NCI-H2171 treated with DMSO at 0.1 percent for 48 hours (cell line): Measurements from ENCODE around the gene CILP2.
A peak's percentile ranks its signal among the peaks of the same experiment; 100 is the strongest.

Experiments used
- DNase-seq: peaks from one replicate; lab custom pipeline; 2025; lab: John Stamatoyannopoulos, UW

Gene CILP2

GRCh38 chr19:19567391-19567790 lies 29.3 kb downstream of the CILP2 start:
- no peak for DNase-seq

GRCh38 chr19:19568802-19569756 lies 31.0 kb downstream of the CILP2 start:
- no peak for DNase-seq

- DNase-seq: no peak
Observed at GRCh38 chr19:19570571-19570970, 32.5 kb downstream of the CILP2 start.

DNA sequence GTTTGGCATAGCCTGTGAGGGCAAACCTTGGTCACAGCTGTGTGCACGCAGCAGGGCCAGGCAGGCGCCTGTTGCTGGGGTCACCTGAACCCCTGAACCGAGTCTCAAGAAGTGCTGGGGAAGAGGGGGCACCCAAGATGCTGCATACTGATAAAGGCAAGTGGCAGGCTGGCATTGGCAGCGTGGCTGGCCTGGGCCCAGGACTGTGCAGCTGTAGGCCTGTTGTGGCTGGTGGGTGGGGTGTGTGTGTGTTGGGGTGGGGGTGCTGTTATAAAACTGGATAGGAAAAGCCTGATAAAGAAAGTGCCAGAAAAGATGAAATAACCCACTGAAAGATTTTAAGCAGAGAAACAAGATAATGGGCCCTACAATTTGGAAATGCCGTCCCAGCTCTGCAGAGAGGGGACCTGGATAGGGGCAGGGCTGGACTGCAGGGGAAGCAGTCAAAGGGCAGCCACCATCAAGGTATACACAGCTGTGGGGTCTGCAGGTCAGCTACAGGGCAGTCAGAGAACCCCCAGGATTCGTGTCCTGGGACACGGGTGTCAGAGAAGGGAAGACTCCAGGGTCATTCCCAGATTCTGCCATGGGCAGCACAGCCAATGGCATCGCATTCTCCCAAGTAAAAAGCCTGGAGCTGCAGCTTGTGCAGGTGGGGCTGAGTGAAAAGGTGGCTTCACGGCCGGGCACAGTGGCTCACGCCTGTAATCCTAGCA lies 33.2 kb downstream of the CILP2 start:
- no peak for DNase-seq

GRCh38 chr19:19575411-19575810 lies 37.3 kb downstream of the CILP2 start:
- no peak for DNase-seq

DNA sequence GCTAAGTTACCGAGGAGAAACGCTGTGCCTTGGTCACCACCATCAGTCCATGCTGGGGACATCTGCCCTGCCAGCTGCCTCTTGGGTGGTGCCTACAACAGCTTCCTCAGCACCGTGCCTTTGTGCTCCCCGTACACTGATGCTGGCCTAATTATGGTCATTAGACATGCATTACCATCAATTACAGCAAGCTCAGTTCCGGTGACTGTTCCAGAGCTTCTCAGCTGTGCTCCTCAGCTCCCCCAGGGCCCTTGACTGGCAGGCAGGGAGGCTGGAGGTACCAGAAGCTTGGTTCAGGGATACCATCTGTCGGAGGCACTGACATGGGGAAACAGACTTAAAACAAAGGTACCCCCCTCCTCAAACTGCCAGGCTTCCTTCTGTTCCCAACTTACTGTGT lies 40.2 kb downstream of the CILP2 start:
- DNase-seq: peak; percentile 93

- DNase-seq: no peak
Observed at GRCh38 chr19:19579533-19580361, 41.7 kb downstream of the CILP2 start.

DNA sequence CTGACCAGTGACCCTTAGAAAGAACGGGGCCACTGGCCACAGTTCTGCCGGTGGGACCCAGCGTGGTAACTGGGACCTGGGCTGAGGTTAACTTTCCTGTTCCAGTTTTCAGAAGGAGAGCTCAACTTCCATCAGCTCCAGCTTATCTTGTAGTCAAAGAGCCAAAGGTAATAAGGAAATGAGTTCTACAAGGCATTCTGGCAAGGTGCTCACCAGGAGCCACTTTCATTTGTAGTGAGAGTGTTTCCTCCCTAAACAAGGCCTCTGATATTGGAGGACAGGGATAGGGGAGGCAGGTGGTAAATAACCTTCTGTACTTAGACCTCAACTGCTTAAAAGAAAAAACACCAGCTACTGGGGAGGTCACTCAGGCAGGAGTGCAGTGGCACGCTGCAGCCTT lies 42.4 kb downstream of the CILP2 start:
- no peak for DNase-seq

- DNase-seq: no peak
Observed at GRCh38 chr19:19581391-19581790, 43.3 kb downstream of the CILP2 start.

GRCh38 chr19:19582471-19582870 lies 44.4 kb downstream of the CILP2 start:
- no peak for DNase-seq

DNA sequence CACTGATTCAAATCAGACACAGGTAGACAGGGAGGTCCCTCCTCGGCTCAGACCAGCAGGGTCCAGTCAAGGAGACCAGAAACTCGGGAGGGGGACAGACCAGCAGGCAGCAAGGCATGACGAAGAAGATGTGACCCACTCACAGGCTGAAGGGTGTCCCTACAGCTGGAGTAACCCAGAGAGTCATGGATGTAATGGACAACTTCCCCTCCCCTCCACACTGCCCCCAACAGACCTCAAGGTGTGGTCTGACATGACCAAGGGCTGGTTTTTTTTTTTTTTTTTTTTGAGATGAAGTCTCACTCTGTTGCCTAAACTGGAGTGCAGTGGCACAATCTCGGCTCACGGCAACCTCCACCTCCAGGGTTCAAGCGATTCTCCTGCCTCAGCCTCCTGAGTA lies 46.3 kb downstream of the CILP2 start:
- no peak for DNase-seq

- DNase-seq: peak; percentile 80
Observed at GRCh38 chr19:19587771-19588170, 49.7 kb downstream of the CILP2 start.

- DNase-seq: no peak
Observed at GRCh38 chr19:19588546-19588945, 50.5 kb downstream of the CILP2 start.

DNA sequence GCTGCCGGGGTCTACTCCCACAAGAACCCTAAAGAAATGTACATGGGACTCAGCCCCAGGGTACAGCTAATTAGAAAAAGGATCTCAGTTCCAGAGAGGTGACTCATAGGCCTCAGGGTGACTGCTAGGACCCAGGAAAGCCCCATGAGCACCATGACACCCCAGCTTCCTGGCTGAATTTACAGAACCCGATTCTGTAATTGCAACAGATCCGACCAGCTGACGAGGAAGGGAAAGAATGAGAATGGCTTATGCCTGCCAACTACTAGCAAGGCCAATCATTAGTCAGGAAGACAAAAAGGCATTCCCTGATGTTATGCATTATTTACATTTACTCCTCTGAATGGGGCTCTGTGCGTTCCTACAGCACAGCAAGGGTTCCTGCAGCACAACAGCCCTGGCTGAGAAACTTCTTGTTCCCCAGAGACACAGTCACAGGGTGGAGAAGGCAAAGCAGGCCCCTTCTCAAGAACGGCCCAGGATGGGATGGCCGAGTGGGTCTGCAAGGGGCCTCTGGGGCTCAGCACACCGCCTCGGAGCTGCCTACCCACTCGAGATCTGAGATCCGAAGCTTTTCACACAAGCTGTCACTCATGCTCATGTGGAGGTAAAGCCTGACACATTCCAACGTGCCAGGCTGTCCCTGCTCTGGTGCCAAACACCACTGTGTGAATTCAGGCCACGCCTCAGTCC lies 53.2 kb downstream of the CILP2 start:
- no peak for DNase-seq

DNA sequence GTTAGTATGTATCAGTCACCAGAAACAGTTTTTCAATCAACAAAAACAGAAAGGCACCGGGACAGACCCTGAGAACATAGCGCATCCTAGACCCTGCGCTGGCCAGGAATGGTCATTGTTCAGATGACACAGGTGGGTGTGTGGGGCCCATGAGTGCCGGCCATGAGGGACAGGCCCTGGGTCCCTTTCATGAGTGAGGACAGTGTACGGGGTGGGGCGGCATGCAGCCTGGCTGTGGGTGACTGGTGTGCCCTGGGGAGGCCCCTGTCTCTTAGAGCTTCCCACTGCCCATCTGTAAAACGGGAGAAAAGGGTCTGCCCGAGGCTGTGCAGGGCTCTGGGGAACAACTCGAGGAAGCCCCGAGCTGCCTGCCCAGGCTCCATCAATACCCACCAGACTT lies 54.6 kb downstream of the CILP2 start:
- DNase-seq: no peak

DNA sequence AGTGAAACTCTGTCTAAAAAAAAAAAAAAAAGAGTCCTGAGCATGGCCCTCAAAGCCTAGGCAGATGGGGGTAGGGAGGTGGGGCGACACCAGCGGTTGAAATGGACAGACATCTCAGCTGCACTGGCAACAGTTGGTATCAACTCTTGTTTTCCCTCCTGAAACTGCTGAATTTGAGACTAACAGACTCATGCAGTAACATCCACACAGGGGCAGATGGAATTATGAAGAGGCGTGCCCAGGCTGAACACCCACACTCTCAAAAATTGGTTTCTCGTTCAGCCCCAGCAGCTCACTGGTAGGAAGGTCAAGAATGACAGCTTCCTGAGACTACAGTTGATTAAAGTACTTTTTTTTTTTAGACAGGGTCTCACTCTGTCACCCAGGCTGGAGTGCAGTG lies 56.3 kb downstream of the CILP2 start:
- DNase-seq: peak; percentile 82

DNA sequence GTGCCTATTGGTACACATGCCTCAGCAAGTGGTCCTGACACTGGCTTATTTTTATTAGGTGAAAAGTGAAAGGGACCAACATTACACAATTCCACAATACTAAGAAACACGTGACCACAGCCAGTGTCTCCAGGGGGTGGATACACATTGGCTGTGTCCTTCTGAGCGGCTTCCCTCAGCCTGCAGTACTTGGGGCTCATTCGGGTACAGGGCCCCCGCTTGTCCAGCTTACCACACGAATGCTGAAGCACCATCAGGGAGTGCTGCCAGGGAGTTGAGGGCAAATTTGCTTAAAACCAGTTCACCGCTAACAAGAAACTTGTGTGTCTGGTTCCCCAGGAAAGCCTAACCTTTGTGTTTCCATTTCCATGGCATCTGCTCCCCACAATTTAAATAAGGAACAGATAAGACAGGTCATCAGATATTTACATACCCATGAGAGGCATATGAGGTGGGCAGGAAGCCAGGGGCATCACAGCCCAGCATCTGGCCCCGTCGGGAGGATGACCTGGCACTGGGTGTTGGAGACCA lies 57.2 kb downstream of the CILP2 start:
- DNase-seq: peak; percentile 33
